Measurements from ENCODE around the gene PCLAF.

DNA sequence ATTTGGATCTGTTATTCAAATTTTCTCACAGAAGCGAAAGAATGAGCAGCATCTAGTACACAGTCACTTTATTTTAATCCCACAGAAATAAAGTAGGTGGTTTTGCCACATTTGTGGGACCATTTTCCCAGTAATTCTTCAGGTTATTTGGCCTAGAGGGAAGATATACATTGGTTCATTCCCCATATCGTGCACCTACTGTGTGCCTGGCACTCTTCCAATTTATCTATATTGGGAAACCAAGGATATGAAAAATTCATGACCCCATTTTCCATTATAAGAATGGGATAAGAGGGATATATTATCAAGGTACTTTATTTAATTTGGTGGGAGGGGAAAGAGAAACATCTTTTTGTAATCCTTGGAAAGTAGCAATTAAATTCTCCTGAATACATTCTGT is 41.5 kb upstream of the PCLAF start:
- no peak for TF ChIP-seq HNF4G (IDR thresholded peaks at IDR 0.05)
- TF ChIP-seq, protein P1, sequence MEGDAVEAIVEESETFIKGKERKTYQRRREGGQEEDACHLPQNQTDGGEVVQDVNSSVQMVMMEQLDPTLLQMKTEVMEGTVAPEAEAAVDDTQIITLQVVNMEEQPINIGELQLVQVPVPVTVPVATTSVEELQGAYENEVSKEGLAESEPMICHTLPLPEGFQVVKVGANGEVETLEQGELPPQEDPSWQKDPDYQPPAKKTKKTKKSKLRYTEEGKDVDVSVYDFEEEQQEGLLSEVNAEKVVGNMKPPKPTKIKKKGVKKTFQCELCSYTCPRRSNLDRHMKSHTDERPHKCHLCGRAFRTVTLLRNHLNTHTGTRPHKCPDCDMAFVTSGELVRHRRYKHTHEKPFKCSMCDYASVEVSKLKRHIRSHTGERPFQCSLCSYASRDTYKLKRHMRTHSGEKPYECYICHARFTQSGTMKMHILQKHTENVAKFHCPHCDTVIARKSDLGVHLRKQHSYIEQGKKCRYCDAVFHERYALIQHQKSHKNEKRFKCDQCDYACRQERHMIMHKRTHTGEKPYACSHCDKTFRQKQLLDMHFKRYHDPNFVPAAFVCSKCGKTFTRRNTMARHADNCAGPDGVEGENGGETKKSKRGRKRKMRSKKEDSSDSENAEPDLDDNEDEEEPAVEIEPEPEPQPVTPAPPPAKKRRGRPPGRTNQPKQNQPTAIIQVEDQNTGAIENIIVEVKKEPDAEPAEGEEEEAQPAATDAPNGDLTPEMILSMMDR (IDR thresholded peaks at IDR 0.05; ENCODE audit: low read depth, low read length, missing input control) = no peak
- TF ChIP-seq RAD21 (IDR thresholded peaks at IDR 0.05) = no peak
- TF ChIP-seq, protein P2, sequence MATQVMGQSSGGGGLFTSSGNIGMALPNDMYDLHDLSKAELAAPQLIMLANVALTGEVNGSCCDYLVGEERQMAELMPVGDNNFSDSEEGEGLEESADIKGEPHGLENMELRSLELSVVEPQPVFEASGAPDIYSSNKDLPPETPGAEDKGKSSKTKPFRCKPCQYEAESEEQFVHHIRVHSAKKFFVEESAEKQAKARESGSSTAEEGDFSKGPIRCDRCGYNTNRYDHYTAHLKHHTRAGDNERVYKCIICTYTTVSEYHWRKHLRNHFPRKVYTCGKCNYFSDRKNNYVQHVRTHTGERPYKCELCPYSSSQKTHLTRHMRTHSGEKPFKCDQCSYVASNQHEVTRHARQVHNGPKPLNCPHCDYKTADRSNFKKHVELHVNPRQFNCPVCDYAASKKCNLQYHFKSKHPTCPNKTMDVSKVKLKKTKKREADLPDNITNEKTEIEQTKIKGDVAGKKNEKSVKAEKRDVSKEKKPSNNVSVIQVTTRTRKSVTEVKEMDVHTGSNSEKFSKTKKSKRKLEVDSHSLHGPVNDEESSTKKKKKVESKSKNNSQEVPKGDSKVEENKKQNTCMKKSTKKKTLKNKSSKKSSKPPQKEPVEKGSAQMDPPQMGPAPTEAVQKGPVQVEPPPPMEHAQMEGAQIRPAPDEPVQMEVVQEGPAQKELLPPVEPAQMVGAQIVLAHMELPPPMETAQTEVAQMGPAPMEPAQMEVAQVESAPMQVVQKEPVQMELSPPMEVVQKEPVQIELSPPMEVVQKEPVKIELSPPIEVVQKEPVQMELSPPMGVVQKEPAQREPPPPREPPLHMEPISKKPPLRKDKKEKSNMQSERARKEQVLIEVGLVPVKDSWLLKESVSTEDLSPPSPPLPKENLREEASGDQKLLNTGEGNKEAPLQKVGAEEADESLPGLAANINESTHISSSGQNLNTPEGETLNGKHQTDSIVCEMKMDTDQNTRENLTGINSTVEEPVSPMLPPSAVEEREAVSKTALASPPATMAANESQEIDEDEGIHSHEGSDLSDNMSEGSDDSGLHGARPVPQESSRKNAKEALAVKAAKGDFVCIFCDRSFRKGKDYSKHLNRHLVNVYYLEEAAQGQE (IDR thresholded peaks at IDR 0.05) = no peak
- TF ChIP-seq, protein P3, sequence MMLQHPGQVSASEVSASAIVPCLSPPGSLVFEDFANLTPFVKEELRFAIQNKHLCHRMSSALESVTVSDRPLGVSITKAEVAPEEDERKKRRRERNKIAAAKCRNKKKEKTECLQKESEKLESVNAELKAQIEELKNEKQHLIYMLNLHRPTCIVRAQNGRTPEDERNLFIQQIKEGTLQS (IDR thresholded peaks at IDR 0.05) = no peak

All from liver (tissue), 3 donors.